ENCODE data around the gene THUMPD1.
"Not testable (repeated sequence)": the region's sequence is repeated elsewhere in the genome, so short reads cannot be mapped to it uniquely, and the experiment has no call there.

Gene THUMPD1

DNA sequence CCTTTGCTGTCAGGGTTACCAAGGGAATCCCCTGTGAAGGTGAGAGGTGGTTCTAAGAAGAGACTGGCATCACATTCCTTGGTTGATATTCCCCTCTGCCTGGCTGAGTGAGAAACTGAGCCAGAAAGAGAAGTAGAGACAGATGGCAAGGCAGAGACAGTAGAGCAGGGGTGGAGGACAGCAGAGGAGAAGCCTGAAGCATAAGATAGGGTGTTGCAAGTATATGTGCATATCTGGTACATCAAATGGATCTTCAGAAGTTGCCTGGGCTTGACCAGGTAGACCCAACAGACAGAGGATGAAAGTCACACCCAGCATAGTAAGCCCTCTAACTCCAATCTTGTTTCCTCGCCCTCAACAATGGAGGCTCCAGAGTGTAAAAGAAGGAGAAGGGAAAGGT lies 7.9 kb upstream of the THUMPD1 start:
- DNase-seq (ENCODE audit: low read depth in 2 of 2, low spot score in 1 of 2): no peak

GRCh38 chr16:20747030-20747816 lies 5.6 kb upstream of the THUMPD1 start:
- no peak for DNase-seq (ENCODE audit: low read depth in 2 of 2, low spot score in 1 of 2)

- DNase-seq (ENCODE audit: low read depth in 2 of 2, low spot score in 1 of 2): no peak
These were observed 4.8 kb upstream of the THUMPD1 start for GRCh38 chr16:20746461-20746860.

- DNase-seq (ENCODE audit: low read depth in 2 of 2, low spot score in 1 of 2): no peak
These were observed 3.4 kb upstream of the THUMPD1 start for GRCh38 chr16:20744922-20745440.

- DNase-seq (ENCODE audit: low read depth in 2 of 2, low spot score in 1 of 2): no peak
These were observed 2.0 kb upstream of the THUMPD1 start for GRCh38 chr16:20743591-20743990.

GRCh38 chr16:20740901-20741521 lies 607 bp downstream of the THUMPD1 start:
- DNase-seq (ENCODE audit: low read depth in 2 of 2, low spot score in 1 of 2): peak; percentile 69 to 86

DNA sequence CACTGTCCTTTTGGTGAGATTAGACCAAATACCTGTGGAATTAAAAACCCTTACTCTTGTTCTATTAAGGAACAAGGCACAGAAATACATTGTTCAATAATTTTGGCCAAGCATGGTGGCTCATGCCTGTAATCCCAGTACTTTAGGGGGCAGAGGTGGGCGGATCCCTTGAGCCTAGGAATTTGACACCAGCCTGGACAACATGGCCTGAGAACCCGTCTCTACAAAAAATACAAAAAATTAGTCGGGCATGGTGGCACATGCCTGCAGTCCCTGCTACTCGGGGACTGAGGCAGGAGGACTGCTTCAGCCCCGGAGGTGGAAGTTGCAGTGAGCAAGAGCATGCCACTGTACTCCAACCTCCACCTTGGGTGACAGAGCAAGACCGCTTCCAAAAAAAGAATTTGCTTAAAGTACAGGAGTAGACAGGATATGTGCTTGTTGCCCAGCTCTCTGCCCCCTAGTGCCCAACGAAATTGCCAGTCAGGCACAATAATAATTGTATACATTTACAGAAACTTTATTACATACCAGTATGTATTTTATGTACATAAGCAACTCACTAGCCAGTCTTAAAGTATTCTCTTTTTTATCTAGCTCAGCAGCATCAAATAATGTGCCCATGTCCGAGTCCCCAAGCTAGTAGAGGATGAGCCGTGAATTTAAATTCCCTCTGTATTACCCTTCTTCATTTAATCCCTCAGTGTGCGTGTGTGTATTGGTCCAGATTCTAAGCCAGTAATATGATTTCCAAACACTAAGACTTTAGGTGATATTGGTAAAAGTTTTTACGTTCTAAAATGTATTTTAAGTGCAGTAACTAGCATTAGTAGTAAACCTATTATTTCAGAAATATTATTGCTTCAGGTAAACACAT lies 1.4 kb downstream of the THUMPD1 start:
- no peak for DNase-seq (ENCODE audit: low read depth in 2 of 2, low spot score in 1 of 2)

DNA sequence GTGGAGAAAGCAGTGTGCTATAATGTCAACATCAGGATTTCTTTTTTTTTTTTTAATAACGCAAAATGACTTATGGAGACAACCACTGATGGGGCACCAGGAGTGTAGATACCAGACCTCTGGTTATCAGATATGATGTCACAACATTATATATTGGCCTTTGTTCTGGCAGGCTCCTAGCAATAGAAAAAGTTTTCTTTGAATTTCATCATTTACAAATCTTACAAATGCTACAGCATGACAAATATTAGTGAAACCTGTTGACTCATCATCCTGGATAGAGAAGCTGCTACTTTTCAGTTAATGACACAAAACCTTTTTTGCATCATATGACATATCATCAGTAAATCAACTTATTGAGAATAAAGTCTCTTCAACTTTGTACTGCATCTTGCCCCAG lies 6.1 kb downstream of the THUMPD1 start:
- DNase-seq (ENCODE audit: low read depth in 2 of 2, low spot score in 1 of 2): no peak

GRCh38 chr16:20734782-20735181 lies 6.8 kb downstream of the THUMPD1 start:
- no peak for DNase-seq (ENCODE audit: low read depth in 2 of 2, low spot score in 1 of 2)

DNA sequence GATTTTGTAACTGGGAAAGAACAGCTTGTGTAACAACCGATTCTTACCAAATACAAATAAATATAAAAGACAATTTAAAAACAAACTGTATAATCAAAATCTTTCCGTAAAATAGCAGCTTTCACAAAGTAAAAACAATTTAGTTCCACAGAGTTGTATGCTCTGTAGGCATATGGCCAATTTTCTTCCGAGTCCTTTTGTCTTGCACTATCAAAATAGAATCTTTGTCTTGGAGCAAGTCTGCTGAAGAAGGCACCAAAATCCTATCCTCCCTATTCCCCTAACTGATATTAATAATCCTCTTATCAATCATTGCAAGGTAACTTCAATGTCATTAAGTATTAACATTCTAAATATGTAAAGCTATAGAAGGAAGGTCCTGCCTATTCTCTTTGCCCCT lies 7.6 kb downstream of the THUMPD1 start:
- DNase-seq (ENCODE audit: low read depth in 2 of 2, low spot score in 1 of 2): no peak

DNA sequence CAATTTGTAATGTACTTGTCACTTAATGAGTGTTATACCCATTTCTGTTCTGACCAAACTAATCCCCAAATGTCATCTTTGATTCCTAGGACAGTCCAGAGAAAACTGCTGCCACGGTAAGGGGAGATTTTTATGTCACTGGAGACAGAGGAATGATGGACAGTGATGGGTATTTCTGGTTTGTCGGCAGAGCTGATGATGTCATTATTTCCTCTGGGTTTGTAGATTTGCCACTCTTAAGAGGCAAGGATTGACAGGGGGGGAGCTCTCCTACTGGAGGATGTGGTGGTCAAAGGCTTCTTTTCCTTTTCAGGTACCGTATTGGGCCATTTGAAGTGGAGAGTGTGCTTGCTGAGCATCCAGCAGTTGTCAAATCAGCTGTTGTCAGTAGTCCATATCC lies 12.5 kb downstream of the THUMPD1 start:
- DNase-seq (ENCODE audit: low read depth in 2 of 2, low spot score in 1 of 2): no peak

DNA sequence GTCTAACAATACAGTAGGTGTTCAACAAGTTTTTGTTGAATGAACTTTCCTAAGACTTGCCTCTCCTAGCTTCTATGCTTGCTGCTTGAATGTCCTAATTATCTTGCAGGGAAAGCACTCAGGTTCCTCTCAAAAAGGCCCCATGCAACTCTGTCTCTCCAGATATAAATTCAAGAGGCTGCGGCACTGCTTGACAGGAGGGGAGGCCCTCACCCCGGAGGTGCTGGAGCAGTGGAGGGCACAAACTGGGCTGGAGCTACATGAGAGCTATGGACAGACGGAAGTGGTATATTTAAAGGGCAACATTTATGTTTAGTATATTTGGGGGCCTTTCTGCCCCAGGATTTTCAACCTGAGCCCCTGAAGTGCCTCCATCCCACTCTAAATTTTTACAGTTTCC lies 14.4 kb downstream of the THUMPD1 start:
- DNase-seq (ENCODE audit: low read depth in 2 of 2, low spot score in 1 of 2): no peak

DNA sequence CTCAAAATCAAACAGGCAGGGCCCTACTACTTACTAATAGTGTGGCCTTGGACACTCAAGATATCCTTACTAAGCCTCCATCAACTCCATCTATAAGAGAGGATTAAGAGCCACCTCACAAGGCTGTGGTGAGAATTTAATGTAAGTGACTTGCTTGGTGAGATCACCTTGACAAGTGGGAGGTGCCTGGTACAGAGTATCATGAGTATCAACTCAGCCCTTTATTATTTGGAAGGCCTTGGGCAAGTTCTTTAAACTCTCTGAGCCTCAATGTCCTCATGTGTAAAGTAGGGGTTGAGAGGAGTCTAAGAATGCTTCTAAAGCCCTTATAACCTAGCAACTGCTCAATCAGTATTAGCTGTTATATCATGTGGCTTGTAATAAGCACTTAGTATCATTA lies 15.0 kb downstream of the THUMPD1 start:
- DNase-seq (ENCODE audit: low read depth in 2 of 2, low spot score in 1 of 2): no peak

GRCh38 chr16:20720251-20720650 lies 21.4 kb downstream of the THUMPD1 start:
- no peak for DNase-seq (ENCODE audit: low read depth in 2 of 2, low spot score in 1 of 2)

DNA sequence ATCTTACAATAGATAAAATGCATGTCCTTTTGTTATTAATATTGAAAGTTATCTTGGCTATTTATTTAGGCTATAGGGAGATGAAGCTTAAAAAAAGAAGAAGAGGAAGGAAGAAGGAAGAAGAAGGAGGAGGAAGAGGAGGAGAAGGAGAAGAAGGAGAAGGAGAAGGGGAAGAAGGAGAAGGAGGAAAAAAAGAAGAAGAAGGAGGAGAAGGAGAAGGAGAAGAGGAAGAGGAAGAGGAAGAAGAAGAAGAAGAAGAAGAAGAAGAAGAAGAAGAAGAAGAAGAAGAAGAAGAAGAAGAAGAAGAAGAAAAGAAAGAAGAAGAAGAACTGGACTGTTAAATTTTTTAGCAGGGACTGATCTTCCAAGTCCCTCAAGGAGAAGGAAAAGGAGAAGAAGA lies 23.9 kb downstream of the THUMPD1 start:
- not testable (repeated sequence) for DNase-seq (ENCODE audit: low read depth in 2 of 2, low spot score in 1 of 2)

DNA sequence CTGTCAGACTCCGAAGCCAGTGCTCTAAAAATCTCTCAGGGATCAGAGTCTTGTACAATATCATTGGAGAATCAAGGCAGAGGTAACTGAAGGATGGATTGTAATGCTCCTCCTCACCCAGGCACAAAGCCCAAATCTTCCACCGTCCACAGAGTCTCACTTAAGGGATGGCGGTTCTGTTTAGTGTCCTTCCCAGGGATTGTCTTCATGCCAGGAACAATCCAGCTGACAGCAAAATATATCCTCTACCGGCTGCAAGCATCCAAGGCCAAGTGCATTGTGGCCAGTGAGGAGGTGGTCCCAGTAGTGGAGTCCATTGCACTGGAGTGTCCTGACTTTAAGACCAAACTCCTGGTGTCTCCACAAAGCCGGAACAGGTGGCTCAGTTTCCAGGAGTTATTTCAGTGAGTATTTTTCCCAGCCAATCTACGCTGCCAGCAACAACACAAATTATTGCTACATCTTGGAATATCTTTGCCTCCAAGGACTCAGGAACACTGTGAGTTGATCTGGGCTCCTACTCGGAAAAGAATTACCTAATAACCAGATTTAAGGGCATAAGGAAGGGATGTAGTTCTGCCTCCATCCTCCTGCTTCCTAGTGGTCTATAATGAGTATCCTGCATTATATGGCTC lies 30.2 kb downstream of the THUMPD1 start:
- DNase-seq (ENCODE audit: low read depth in 2 of 2, low spot score in 1 of 2): no peak

GRCh38 chr16:20708129-20708528 lies 33.5 kb downstream of the THUMPD1 start:
- not testable (repeated sequence) for DNase-seq (ENCODE audit: low read depth in 2 of 2, low spot score in 1 of 2)

DNA sequence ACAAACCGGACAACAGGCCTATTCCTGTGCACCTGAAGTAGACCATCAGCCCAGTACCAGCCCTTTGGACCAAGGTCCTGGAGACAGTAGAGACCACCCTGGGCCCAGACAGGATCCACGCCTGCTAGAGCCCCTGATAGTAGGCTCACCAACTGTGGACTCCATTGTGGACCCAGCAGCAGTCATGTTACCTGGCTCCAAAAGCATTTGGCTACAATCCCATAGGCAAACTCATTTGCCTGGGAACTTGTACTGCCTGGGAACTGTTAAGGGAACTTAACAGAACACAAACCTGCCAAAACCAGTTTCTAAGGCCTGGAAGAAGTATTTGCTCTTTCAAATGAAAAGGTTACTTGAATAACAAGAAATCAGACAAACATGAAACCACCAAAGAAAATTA lies 34.2 kb downstream of the THUMPD1 start:
- no peak for DNase-seq (ENCODE audit: low read depth in 2 of 2, low spot score in 1 of 2)

DNA sequence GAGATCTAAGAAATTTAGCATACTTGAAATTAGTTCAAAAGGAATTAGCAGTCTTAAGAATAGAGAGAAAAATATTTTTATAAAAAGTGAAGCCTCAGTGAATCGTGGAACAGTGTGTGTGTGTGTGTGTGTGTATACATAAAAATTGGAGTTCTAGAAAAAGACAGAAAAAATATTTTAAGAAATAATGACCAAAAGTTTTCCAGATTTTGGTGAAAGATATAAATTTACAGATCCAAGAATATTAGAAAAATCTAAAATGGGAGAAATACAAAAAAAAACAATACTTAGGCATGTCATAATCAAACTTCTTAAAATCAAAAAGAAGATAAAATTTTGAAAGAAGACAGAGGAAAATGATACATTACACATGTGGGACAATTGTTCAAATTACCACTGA lies 35.6 kb downstream of the THUMPD1 start:
- not testable (repeated sequence) for DNase-seq (ENCODE audit: low read depth in 2 of 2, low spot score in 1 of 2)

GRCh38 chr16:20704281-20704680 lies 37.3 kb downstream of the THUMPD1 start:
- DNase-seq (ENCODE audit: low read depth in 2 of 2, low spot score in 1 of 2): no peak

- DNase-seq (ENCODE audit: low read depth in 2 of 2, low spot score in 1 of 2): not testable (repeated sequence)
These were observed 39.9 kb downstream of the THUMPD1 start for GRCh38 chr16:20701692-20702091.

Measured in stimulated activated CD8-positive, alpha-beta memory T cell treated with anti-CD3 and anti-CD28 coated beads, Interleukin-4, amount 100 ng/mL, for 4 hours (primary cell).